Testis (tissue), 3 donors: ENCODE data around the gene NCK2. TPM values are rescaled to one million over a fixed set of nuclear protein-coding genes. Genes with fewer than 3 reads are reported as not detected.

Experiments
- DNase-seq: peaks from one replicate; pipeline ENCODE4 v3.0.0-alpha.2; 2019
- H3K27ac ChIP-seq, 2 donors: fragments of 200-600 bp; sonication (generic); one replicate each; pipeline ENCODE4 v1.5.1; 2019
- H3K27me3 ChIP-seq: fragments of 200-600 bp; sonication (generic); one replicate; pipeline ENCODE4 v1.5.1; 2019
- H3K36me3 ChIP-seq: fragments of 200-600 bp; sonication (generic); one replicate; pipeline ENCODE4 v1.5.1; 2017; ENCODE audit warnings: low read depth; ENCODE audit errors: missing control alignments
- H3K4me1 ChIP-seq: fragments of 200-600 bp; sonication (generic); one replicate; pipeline ENCODE4 v1.5.1; 2019
- H3K4me3 ChIP-seq, 2 donors: fragments of 200-600 bp; sonication (generic); one replicate each; pipeline ENCODE4 v1.5.1; 2017 to 2019
- H3K9me3 ChIP-seq: fragments of 200-600 bp; sonication (generic); one replicate; pipeline ENCODE4 v1.5.1; 2017
- CTCF ChIP-seq, 3 experiments: fragments of 450-650 bp in 2 of 3; fragments of 200-600 bp in 1 of 3; sonication (generic) in 1 of 3; IDR thresholded peaks; one replicate each; pipeline ENCODE4 v1.5.1; 2016 to 2019; ENCODE audit warnings: antibody characterized with exemption in 3 of 3, mild to moderate bottlenecking in 2 of 3, moderate library complexity in 1 of 3
- POLR2A ChIP-seq: fragments of 450-650 bp; IDR thresholded peaks from one replicate; pipeline ENCODE4 v1.6.1; 2017; ENCODE audit warnings: antibody characterized with exemption, mild to moderate bottlenecking, moderate library complexity
- WGBS, 2 donors: methylation state at CpG; one replicate each; pipeline ENCODE4 v1.1.5; 2018; 5-methylcytosine and 5-hydroxymethylcytosine counted together
- intact Hi-C: fragments of 100-400 bp; cut with DNase I; formaldehyde crosslinking; loops from one replicate; pipeline ENCODE4 v1.15.1; 2023; ENCODE audit warnings: low total_unique reads
- polyA plus RNA-seq: library from polyadenylated mRNA; stranded (reverse); fragments of 350-450 nt; fragmentation: Illumina TruSeq; extraction: RNeasy Lipid Tissue Mini Kit (QIAGEN cat#74804); gene quantifications from one replicate; pipeline ENCODE4 v1.2.3, GENCODE V29; 2014; ENCODE audit warnings: low read depth, low replicate concordance; ENCODE audit not compliant: insufficient read depth
- total RNA-seq, 2 donors: library from RNA; depleted of rRNA; stranded (reverse); fragments of >200 nt; gene quantifications; one replicate each; pipeline ENCODE4 v1.2.3, GENCODE V29; 2016

The NCK2 gene
- total and polyA plus RNA-seq, 3 donors from 2014 or later, result 67.7 to 168 (median 105) TPM

GRCh38 chr2:105772362-105772761 lies 27.6 kb downstream of the NCK2 start:
- TF ChIP-seq CTCF (IDR thresholded peaks at IDR 0.05) (no peak), POLR2A (no peak)
- intact Hi-C loops, result no loop called here
- Histone ChIP-seq H3K36me3 (no peaks in the 10 kb centered on the region), H3K4me1 (peaks cover 50% of the 10 kb centered on the region), H3K27me3 (no peaks in the 10 kb centered on the region), H3K9me3 (no peaks in the 10 kb centered on the region), H3K4me3 (no peak overlapping the region), H3K27ac (peak overlapping the region; percentile 35 to 79)
- WGBS, 2 donors, result 26 to 50% methylated on average over 5 of the region's 5 CpGs
- DNase-seq, result no peak

GRCh38 chr2:105773568-105773967 lies 28.9 kb downstream of the NCK2 start:
- no peaks in the 10 kb centered on the region for H3K36me3 ChIP-seq
- no peak overlapping the region for H3K27ac ChIP-seq
- intact Hi-C loops, result no loop called here
- DNase-seq, result no peak
- H3K27me3 ChIP-seq, result no peaks in the 10 kb centered on the region
- TF ChIP-seq POLR2A, result no peak
- TF ChIP-seq CTCF (IDR thresholded peaks at IDR 0.05), result no peak
- 35 to 38% methylated on average over 2 of the region's 2 CpGs for WGBS, 2 donors
- H3K4me1 ChIP-seq, result peaks cover 61% of the 10 kb centered on the region
- H3K4me3 ChIP-seq, result no peak overlapping the region
- no peaks in the 10 kb centered on the region for H3K9me3 ChIP-seq

- no peaks in the 10 kb centered on the region for H3K27me3 ChIP-seq
- H3K9me3 ChIP-seq, result no peaks in the 10 kb centered on the region
- TF ChIP-seq POLR2A (no peak), CTCF (IDR thresholded peaks at IDR 0.05) (no peak)
- peaks cover 57% of the 10 kb centered on the region for H3K4me1 ChIP-seq
- H3K27ac ChIP-seq, result no peak overlapping the region
- no peak for DNase-seq
- H3K4me3 ChIP-seq, result no peak overlapping the region
- intact Hi-C loops, result no loop called here
- no peaks in the 10 kb centered on the region for H3K36me3 ChIP-seq
- WGBS, 2 donors, result 71 to 72% methylated on average over 4 of the region's 4 CpGs
Measured at GRCh38 chr2:105774781-105775337, 30.1 kb downstream of the NCK2 start.

- Histone ChIP-seq H3K4me1 (peaks cover 57% of the 10 kb centered on the region), H3K27ac (no peak overlapping the region), H3K9me3 (no peaks in the 10 kb centered on the region), H3K36me3 (no peaks in the 10 kb centered on the region), H3K4me3 (no peak overlapping the region), H3K27me3 (no peaks in the 10 kb centered on the region)
- no peak for DNase-seq
- 74 to 84% methylated on average over 11 of the region's 11 CpGs for WGBS, 2 donors
- TF ChIP-seq CTCF (IDR thresholded peaks at IDR 0.05) (no peak), POLR2A (no peak)
- intact Hi-C loops, result no loop called here
Measured at GRCh38 chr2:105775809-105776559, 31.3 kb downstream of the NCK2 start.

GRCh38 chr2:105776560-105776928 lies 31.8 kb downstream of the NCK2 start:
- TF ChIP-seq POLR2A (no peak), CTCF (IDR thresholded peaks at IDR 0.05) (no peak)
- peaks cover 52% of the 10 kb centered on the region for H3K4me1 ChIP-seq
- no peak for DNase-seq
- H3K9me3 ChIP-seq, result no peaks in the 10 kb centered on the region
- WGBS, 2 donors, result 37 to 68% methylated on average over 4 to 5 of the region's 5 CpGs
- intact Hi-C loops, result no loop called here
- no peak overlapping the region for H3K27ac ChIP-seq
- no peaks in the 10 kb centered on the region for H3K27me3 ChIP-seq
- no peaks in the 10 kb centered on the region for H3K36me3 ChIP-seq
- H3K4me3 ChIP-seq, result no peak overlapping the region
